Mesodermal cell (in vitro differentiated cells): ENCODE measurements around the gene KIAA1755.

ENCODE experiments used
- H3K27ac ChIP-seq: 2 replicates; pipeline ENCODE4 v1.7.0; 2013; ENCODE audit warnings: mild to moderate bottlenecking, low read depth, low read length, moderate library complexity; ENCODE audit not compliant: severe bottlenecking
- H3K36me3 ChIP-seq: 2 replicates; pipeline ENCODE4 v1.7.1; 2013; ENCODE audit warnings: mild to moderate bottlenecking, low read length, moderate library complexity; ENCODE audit not compliant: control insufficient read depth, insufficient read depth
- H3K4me1 ChIP-seq: one replicate; pipeline ENCODE4 v1.7.1; 2013; ENCODE audit warnings: mild to moderate bottlenecking, low read length; ENCODE audit not compliant: insufficient read depth, control insufficient read depth, poor library complexity, severe bottlenecking
- H3K4me3 ChIP-seq: 2 replicates; pipeline ENCODE4 v1.7.0; 2013; ENCODE audit warnings: low read length, control low read depth, mild to moderate bottlenecking; ENCODE audit not compliant: insufficient read depth, poor library complexity, severe bottlenecking; ENCODE audit errors: extremely low read depth
- H3K9me3 ChIP-seq: 2 replicates; pipeline ENCODE4 v1.7.1; 2013; ENCODE audit warnings: mild to moderate bottlenecking, low read length, moderate library complexity; ENCODE audit not compliant: control insufficient read depth
- WGBS, 2 experiments: methylation state at CpG; one replicate each; pipeline ENCODE4 v1.1.5; 2013; ENCODE audit warnings: missing lambda C conversion rate in 2 of 2; ENCODE audit not compliant: insufficient coverage in 2 of 2; 5-methylcytosine and 5-hydroxymethylcytosine counted together

KIAA1755 gene

DNA sequence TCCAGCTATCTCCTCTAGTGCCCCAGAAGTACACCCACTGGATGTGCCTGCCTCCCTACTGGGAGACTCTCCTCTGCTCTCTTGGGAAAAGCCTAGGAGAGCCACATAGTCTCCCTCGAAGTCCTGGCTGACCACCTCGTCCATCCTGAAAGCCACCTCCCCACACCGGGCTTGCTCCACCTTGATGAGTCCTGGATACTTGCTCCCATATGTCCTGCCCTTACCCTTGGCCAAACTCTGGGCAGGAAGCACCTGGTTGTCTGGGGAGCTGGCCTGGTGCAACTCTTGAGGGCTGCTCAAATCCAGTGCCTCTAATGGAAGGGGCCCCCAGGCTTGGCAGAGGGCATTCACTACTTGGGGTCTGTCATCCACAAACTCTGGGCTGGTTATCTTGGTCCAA, 19.3 kb downstream of the KIAA1755 start:
- Histone ChIP-seq H3K4me1 (no peaks in the 10 kb centered on the region), H3K27ac (no peak overlapping the region), H3K9me3 (peaks cover 30% of the 10 kb centered on the region), H3K4me3 (no peak overlapping the region), H3K36me3 (no peaks in the 10 kb centered on the region)
- 86 to 89% methylated on average over 3 of the region's 3 CpGs for WGBS, 2 experiments

DNA sequence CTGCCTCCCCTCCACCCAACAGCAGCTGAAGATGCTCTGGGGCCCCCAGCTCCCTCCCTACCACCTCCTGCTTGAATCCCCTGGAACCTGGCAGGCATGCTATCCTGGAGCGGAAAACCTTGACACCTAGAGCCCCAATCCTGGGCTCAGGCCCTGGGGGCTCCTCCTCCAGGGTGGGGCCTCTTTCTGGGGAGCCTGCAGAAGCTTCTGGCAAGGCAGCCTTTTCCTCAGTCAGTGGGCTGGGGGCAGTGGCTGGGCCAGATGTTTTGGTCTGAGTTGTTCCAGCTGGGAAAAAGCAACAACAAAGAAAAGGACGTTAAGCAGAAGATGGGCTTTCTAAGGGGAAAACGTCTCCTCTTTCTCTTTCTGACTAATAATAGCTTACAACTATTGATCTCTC, 21.1 kb downstream of the KIAA1755 start:
- Histone ChIP-seq H3K4me3 (no peak overlapping the region), H3K4me1 (no peaks in the 10 kb centered on the region), H3K27ac (no peak overlapping the region), H3K9me3 (peaks cover 27% of the 10 kb centered on the region), H3K36me3 (no peaks in the 10 kb centered on the region)
- 30 to 33% methylated on average over 1 to 2 of the region's 3 CpGs for WGBS, 2 experiments

DNA sequence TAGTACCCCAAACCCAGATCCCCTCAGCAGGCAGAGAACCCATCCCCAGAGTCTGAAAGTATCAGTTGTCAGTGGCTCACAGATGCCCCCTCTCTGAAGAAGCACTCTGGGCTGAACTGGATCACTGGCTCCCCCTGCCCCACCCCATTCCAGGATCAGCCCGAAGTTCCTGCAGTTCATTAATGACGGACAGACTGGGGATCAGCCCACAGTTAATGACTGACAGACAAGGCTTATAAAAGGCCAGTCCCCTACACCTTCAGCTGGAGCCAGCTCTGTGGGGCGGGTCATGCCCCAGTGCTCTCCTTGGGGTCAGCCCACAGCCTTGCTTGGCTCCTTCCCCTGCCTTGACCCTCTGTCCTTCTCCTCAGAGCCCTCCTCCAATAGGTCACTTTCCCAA, 21.7 kb downstream of the KIAA1755 start:
- H3K27ac ChIP-seq: no peak overlapping the region
- H3K36me3 ChIP-seq: no peaks in the 10 kb centered on the region
- no peaks in the 10 kb centered on the region for H3K4me1 ChIP-seq
- peaks cover 25% of the 10 kb centered on the region for H3K9me3 ChIP-seq
- 76 to 81% methylated on average over 3 of the region's 3 CpGs for WGBS, 2 experiments
- H3K4me3 ChIP-seq: no peak overlapping the region

DNA sequence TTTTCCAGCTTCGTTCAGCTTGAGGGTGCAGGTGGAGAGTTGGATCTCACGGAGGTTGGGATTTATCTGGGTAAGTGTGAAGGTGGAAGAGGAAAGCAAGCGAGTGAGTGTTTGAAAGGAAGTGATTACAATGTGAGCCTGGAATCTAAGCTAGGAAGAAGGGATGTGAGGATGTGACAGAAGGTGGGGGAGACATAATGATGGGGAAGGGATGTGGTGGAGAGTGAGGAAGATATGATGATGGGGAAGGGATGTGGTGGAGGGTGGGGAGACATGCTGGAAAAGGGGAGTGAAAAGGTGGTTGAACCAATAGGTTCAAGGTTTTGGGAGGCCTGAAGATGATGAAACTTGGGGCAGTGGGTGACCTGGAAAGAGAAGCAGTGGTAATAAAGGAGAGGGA, 23.2 kb downstream of the KIAA1755 start:
- Histone ChIP-seq H3K36me3 (no peaks in the 10 kb centered on the region), H3K4me1 (no peaks in the 10 kb centered on the region), H3K27ac (no peak overlapping the region), H3K4me3 (no peak overlapping the region), H3K9me3 (peaks cover 12% of the 10 kb centered on the region)
- 83 to 92% methylated on average over 3 of the region's 3 CpGs for WGBS, 2 experiments

DNA sequence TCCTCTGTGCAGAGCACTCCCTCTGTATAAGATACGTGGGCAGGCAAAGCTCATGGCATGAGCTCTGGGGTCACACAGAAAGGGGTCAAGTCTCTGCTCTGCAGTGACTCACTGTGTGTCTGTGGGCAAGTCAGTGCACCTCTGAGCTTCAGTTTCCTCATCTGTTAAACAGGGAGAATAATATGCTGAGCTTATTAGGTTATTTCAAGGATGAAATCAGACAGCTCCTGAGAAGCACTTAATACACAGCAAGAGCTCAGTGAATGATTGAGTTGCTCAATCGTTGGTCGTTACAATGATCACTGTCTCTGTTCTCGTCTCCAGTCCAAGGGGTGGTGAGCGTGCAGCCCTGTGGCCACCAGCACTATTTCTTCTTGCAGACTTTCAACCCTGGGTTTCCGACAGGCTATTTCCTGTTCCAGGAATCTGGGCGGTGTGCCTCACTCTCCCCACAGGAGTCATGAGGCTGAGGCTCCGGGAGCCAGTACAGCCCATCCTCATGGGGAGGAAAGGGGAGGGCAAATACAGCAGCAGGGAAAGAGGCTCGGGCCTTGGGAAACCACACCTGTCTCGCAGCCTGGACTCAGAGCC, 28.9 kb downstream of the KIAA1755 start:
- H3K4me1 ChIP-seq: no peaks in the 10 kb centered on the region
- no peaks in the 10 kb centered on the region for H3K9me3 ChIP-seq
- no peak overlapping the region for H3K27ac ChIP-seq
- no peak overlapping the region for H3K4me3 ChIP-seq
- WGBS, 2 experiments: 90 to 95% methylated on average over 8 of the region's 10 CpGs
- no peaks in the 10 kb centered on the region for H3K36me3 ChIP-seq

- 87 to 96% methylated on average over 3 to 8 of the region's 10 CpGs for WGBS, 2 experiments
- Histone ChIP-seq H3K4me1 (no peaks in the 10 kb centered on the region), H3K27ac (no peak overlapping the region)
Observed at GRCh38 chr20:38230957-38231526, 29.5 kb downstream of the KIAA1755 start.

DNA sequence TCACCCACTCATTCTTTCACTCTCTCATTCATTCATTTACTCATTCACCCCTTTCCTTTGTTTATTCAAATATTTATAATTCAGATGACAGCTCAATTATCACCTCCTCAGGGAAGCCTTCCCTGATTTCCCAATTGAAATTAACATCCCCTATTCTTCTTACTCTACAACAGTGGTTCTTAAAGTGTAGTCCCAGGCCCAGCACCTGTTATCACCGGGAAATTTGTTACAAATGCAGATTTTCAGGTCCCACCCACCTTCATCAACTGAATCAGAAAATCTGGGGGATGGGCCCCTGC, 30.3 kb downstream of the KIAA1755 start:
- WGBS, 2 experiments: 62 to 90% methylated on average over 1 of the region's 1 CpG
- Histone ChIP-seq H3K36me3 (no peaks in the 10 kb centered on the region), H3K4me1 (no peaks in the 10 kb centered on the region), H3K27ac (no peak overlapping the region), H3K4me3 (no peak overlapping the region), H3K9me3 (no peaks in the 10 kb centered on the region)

More at GRCh38 chr20:38230957-38231526, 29.5 kb downstream of the KIAA1755 start:
- Histone ChIP-seq H3K9me3 (no peaks in the 10 kb centered on the region), H3K36me3 (no peaks in the 10 kb centered on the region), H3K4me3 (no peak overlapping the region)

DNA sequence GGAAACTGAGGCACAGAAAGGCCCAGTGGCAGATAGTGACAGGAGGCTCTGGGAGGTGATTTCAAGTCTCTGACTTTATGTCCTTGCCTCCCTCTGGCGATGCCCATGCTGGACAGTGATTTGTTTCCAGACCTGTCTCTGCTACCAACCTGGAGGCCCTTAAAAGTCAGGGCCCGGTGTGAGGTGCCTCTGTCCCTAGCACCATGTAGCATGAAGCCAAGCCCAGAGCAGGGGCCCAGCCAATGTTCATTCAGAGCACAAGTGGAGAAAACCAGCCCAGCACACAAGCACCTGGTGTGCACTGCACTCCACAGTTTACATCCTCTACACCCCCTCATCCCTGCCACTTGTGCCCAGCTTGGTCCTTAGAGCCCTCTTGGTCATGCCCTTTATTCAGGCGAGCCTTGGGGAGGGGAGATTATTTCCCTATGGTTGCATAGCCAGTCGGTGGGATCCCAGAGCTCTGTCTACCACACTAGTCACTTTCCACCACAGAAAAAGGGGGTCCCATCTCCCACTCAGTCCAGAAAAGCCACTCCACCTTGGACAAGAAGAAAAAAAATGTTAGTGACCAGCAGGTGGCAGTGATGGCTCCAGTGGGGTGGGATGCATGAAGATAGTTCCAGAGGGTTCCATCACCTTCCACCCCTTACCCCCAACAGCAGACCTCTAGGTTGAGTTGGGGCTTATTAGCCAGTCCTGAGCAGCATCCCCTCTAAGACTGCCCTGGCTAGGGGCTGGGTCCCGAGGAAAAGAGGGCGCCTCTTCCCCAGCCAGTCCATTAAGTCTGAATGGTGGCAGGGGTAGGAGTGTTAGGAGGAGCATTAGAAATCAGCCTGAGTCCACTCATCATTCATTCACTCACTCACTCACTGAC, 30.9 kb downstream of the KIAA1755 start:
- no peak overlapping the region for H3K27ac ChIP-seq
- H3K4me1 ChIP-seq: no peaks in the 10 kb centered on the region
- H3K9me3 ChIP-seq: no peaks in the 10 kb centered on the region
- WGBS, 2 experiments: 88 to 91% methylated on average over 2 of the region's 6 CpGs
- no peaks in the 10 kb centered on the region for H3K36me3 ChIP-seq
- H3K4me3 ChIP-seq: no peak overlapping the region

GRCh38 chr20:38228436-38228835, 32.1 kb downstream of the KIAA1755 start:
- Histone ChIP-seq H3K27ac (no peak overlapping the region), H3K4me3 (no peak overlapping the region), H3K4me1 (no peaks in the 10 kb centered on the region), H3K9me3 (no peaks in the 10 kb centered on the region), H3K36me3 (no peaks in the 10 kb centered on the region)
- 86% methylated on average over 1 of the region's 2 CpGs; no CpG with 5 or more reads in 1 of the 2 experiments for whole genome bisulfite sequencing, 2 experiments

DNA sequence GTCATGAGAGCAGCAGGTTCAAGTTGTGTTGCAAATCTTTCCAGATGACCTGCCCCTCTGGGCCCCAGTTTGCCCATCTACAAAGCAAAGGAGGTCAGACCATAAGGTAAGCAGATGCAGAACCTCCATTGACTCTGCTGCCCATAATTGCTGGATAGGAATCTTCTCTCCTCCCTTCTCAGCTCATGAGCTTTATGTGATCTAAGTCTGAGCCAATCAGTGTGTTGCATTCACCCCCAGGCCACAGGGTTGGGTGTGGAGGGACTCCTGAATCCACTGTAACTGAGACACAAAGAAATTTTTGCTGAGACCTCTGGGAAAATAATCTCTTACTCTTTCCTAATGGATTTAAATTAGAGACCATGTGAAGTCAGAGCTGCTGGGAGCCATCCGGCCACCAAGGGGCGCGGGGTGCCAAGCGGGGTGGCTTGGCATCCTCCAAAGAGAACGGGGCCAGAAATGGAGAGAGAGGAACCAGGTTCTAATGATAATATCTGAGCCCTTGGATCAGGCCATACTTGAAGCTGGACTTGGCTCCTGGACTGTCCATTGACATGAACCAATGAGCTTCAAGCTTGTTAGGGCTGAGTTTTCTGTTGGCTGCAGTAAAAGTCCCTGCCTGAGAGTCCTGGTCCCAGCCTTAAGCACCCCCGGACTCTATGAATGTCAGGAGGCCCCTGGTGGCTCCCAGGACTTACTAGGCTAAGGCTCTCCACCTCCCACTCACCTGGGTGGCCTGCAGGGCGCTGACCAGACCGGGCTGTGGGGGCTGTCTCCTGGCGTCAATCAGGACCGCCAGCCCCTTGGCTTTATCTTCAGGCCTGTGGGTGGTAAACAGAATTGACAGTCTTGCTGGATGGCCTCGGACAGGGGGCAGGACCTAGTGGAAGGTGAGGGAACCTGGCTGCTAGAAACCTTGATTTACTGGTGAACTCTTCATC, 32.8 kb downstream of the KIAA1755 start:
- no peaks in the 10 kb centered on the region for H3K4me1 ChIP-seq
- no peak overlapping the region for H3K27ac ChIP-seq
- no peaks in the 10 kb centered on the region for H3K36me3 ChIP-seq
- H3K4me3 ChIP-seq: no peak overlapping the region
- H3K9me3 ChIP-seq: no peaks in the 10 kb centered on the region
- 96 to 97% methylated on average over 6 to 9 of the region's 11 CpGs for WGBS, 2 experiments
